Endothelial cell (in vitro differentiated cells): ENCODE results near the gene GALNT6. TPM values are rescaled to one million over a fixed set of nuclear protein-coding genes. Genes with fewer than 3 reads are reported as not detected.

Experiments
- DNase-seq: peaks from one replicate; pipeline ENCODE4 v3.0.0; 2021; ENCODE audit warnings: low spot score
- H3K27ac Mint-ChIP-seq: one replicate; pipeline ENCODE4 v1.8.0; 2021; ENCODE audit warnings: mixed read lengths, inconsistent platforms; ENCODE audit not compliant: unreplicated experiment
- H3K27me3 Mint-ChIP-seq: one replicate; pipeline ENCODE4 v1.8.0; 2021; ENCODE audit warnings: mild to moderate bottlenecking, moderate library complexity, mixed read lengths, inconsistent platforms; ENCODE audit not compliant: unreplicated experiment
- H3K36me3 Mint-ChIP-seq: one replicate; pipeline ENCODE4 v1.8.0; 2021; ENCODE audit warnings: mild to moderate bottlenecking, low read depth, mixed read lengths, inconsistent platforms; ENCODE audit not compliant: unreplicated experiment
- H3K4me1 Mint-ChIP-seq: one replicate; pipeline ENCODE4 v1.8.0; 2021; ENCODE audit warnings: mild to moderate bottlenecking, mixed read lengths, inconsistent platforms; ENCODE audit not compliant: unreplicated experiment
- H3K4me3 Mint-ChIP-seq: one replicate; pipeline ENCODE4 v1.8.0; 2021; ENCODE audit warnings: mild to moderate bottlenecking, mixed read lengths, inconsistent platforms; ENCODE audit not compliant: unreplicated experiment
- H3K9me3 Mint-ChIP-seq: one replicate; pipeline ENCODE4 v1.8.0; 2021; ENCODE audit warnings: mixed read lengths, inconsistent platforms; ENCODE audit not compliant: unreplicated experiment
- total RNA-seq: library from RNA; stranded (reverse); fragmentation: NEBNext Ultra II Directional; extraction: Animal tissue kit (Norgen Biotek cat#: 25700); gene quantifications from one replicate; pipeline ENCODE4 v1.2.1, GENCODE V29; 2021; ENCODE audit not compliant: unreplicated experiment
- TF ChIP-seq, protein P1 (sequence below): fragments of 200-600 bp; sonication (generic); IDR thresholded peaks from one replicate; pipeline ENCODE4 v1.5.0; 2021; ENCODE audit warnings: antibody characterized with exemption; ENCODE audit not compliant: unreplicated experiment

Gene GALNT6
- total RNA-seq, 1 donor from 2014 or later, result 12.5 TPM

DNA sequence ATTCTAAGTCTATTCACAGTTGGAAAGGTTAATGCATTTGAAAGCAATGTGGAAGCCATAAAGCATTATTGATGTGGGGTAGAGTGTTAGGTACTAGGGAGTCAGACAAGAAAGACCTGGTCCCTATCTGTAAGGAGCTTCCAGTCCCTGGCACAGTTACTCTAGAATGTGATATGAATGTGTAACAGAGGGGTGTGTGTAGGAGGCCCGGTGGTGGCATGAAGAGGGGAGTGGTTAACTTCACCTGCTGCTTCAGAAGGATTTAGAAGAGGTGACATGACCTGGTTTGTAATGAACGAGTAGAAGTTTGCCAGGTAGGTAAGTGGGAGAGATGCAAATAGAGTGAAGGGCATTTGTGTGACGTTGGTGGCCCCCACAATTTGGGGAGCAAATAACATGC lies 15.1 kb upstream of the GALNT6 start:
- no peak overlapping the region for H3K27ac Mint-ChIP-seq
- no peaks in the 10 kb centered on the region for H3K9me3 Mint-ChIP-seq
- H3K36me3 Mint-ChIP-seq, result no peaks in the 10 kb centered on the region
- DNase-seq, result no peak
- TF ChIP-seq, protein P1, sequence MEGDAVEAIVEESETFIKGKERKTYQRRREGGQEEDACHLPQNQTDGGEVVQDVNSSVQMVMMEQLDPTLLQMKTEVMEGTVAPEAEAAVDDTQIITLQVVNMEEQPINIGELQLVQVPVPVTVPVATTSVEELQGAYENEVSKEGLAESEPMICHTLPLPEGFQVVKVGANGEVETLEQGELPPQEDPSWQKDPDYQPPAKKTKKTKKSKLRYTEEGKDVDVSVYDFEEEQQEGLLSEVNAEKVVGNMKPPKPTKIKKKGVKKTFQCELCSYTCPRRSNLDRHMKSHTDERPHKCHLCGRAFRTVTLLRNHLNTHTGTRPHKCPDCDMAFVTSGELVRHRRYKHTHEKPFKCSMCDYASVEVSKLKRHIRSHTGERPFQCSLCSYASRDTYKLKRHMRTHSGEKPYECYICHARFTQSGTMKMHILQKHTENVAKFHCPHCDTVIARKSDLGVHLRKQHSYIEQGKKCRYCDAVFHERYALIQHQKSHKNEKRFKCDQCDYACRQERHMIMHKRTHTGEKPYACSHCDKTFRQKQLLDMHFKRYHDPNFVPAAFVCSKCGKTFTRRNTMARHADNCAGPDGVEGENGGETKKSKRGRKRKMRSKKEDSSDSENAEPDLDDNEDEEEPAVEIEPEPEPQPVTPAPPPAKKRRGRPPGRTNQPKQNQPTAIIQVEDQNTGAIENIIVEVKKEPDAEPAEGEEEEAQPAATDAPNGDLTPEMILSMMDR, result no peak
- H3K27me3 Mint-ChIP-seq, result peaks cover 4% of the 10 kb centered on the region
- no peak overlapping the region for H3K4me3 Mint-ChIP-seq
- H3K4me1 Mint-ChIP-seq, result no peaks in the 10 kb centered on the region

DNA sequence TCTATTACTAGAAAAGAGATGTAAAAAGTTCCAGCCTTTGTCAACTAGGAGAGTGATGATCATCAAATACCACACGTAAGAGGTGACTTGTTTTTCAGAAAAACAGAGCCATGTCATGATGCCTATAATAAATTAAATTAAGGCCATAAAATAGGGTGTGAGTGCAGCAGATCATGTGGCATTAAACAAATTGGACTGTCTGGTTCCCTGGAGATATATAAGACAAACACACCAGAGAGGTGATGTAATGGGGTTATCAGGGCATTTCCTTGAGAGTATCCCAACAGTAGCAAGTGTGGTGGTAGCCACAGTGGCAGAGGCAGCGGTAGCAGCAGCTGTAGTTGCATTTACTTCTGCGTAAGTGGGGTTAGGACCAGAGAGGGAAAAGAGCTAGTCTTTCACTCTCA lies 14.6 kb upstream of the GALNT6 start:
- Mint-ChIP-seq H3K27ac (no peak overlapping the region), H3K4me3 (no peak overlapping the region), H3K9me3 (no peaks in the 10 kb centered on the region), H3K36me3 (no peaks in the 10 kb centered on the region), H3K27me3 (peaks cover 4% of the 10 kb centered on the region), H3K4me1 (no peaks in the 10 kb centered on the region)
- TF ChIP-seq, protein P1, result no peak
- no peak for DNase-seq

DNA sequence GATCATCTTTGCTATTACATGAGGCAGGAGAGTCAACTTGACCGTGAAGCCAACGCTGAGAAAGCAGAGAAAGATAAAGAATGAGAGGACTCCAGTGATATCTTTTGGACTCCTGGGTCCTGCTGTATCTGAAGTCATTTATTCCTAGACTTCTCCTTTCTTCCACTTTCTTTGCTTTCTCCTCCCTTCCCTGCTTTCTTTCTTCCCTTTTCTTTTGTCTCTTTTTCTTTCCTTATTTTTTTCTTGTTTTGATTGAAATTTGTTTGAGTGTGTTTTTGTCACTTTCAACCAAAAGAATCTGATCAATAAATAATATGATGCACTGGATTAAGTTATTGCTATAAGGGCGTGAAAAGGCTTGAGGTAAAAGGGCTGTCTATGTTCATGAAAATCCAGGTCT lies 13.4 kb upstream of the GALNT6 start:
- H3K36me3 Mint-ChIP-seq, result no peaks in the 10 kb centered on the region
- no peak for DNase-seq
- peaks cover 2% of the 10 kb centered on the region for H3K4me1 Mint-ChIP-seq
- no peak overlapping the region for H3K27ac Mint-ChIP-seq
- no peak overlapping the region for H3K4me3 Mint-ChIP-seq
- peaks cover 4% of the 10 kb centered on the region for H3K27me3 Mint-ChIP-seq
- TF ChIP-seq, protein P1, result no peak
- H3K9me3 Mint-ChIP-seq, result no peaks in the 10 kb centered on the region

DNA sequence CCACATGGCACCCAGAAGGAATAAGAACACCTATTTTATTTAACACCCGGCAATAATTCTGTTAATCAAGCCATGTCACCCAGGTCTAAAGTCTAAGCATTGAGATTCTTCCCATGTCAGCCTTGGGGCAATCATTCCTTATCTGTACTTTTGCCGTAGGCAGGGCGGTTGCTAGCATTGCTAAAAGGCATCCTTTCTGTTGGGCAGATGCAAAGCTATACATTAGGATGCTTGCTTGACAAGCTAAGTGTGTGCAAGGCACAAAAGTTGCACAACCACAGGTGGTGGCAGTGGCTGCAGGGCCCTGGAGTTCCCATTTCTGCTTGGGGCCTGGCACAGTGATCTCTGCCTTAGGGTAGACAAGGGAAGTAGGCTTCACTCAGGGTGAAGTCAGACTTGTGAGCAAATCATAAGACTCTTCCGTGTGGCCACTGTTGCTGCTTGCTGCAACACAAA lies 12.5 kb upstream of the GALNT6 start:
- H3K27ac Mint-ChIP-seq, result no peak overlapping the region
- peaks cover 4% of the 10 kb centered on the region for H3K27me3 Mint-ChIP-seq
- H3K9me3 Mint-ChIP-seq, result no peaks in the 10 kb centered on the region
- peaks cover 6% of the 10 kb centered on the region for H3K4me1 Mint-ChIP-seq
- H3K4me3 Mint-ChIP-seq, result no peak overlapping the region
- no peak for DNase-seq
- TF ChIP-seq, protein P1, result no peak
- no peaks in the 10 kb centered on the region for H3K36me3 Mint-ChIP-seq

DNA sequence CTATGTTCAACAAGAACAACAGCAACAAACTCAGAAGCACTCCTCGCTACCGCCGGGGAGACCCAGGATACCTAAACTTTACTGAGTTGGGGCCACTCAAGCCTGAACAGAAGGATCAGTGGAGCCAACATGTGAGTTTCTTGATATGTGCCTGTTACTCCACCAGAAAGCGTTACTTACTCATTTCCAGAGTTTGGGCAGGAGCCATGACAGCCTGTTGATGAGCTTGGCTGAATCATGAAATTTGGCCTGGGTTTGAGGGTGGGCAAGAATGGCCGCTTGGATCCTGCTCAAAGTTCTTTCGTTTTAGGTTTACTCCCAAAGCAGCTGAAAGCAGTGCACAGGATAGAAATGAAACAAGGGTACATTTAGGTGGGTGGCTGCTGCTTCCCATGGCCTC lies 12.0 kb upstream of the GALNT6 start:
- no peak overlapping the region for H3K4me3 Mint-ChIP-seq

More for the DNA sequence above, 12.0 kb upstream of the GALNT6 start:
- Mint-ChIP-seq H3K27ac (no peak overlapping the region), H3K36me3 (no peaks in the 10 kb centered on the region), H3K4me1 (peaks cover 6% of the 10 kb centered on the region), H3K27me3 (peaks cover 4% of the 10 kb centered on the region), H3K9me3 (no peaks in the 10 kb centered on the region)
- DNase-seq, result no peak
- TF ChIP-seq, protein P1, result no peak
